ENCODE results near the gene S1PR4.
"Not testable (repeated sequence)": the region's sequence is repeated elsewhere in the genome, so short reads cannot be mapped to it uniquely, and the experiment has no call there.

S1PR4 gene

GRCh38 chr19:3179739-3180293 is 1.2 kb downstream of the S1PR4 start:
- DNase-seq (ENCODE audit: low read depth): no peak

GRCh38 chr19:3183721-3184641 is 5.4 kb downstream of the S1PR4 start:
- no peak for DNase-seq (ENCODE audit: low read depth)

- no peak for DNase-seq (ENCODE audit: low read depth)
Measured at GRCh38 chr19:3184847-3185460, 6.4 kb downstream of the S1PR4 start.

GRCh38 chr19:3185461-3186159 is 7.0 kb downstream of the S1PR4 start, which contains the start of gene NCLN:
Gene NCLN, plus strand, starts transcription at chr19:3185930. Its CDS starts 101 bp downstream, at chr19:3186031.
- peak; percentile 92 for DNase-seq (ENCODE audit: low read depth)

GRCh38 chr19:3186160-3186688 is 7.7 kb downstream of the S1PR4 start:
- DNase-seq (ENCODE audit: low read depth): no peak

- no peak for DNase-seq (ENCODE audit: low read depth)
Measured at GRCh38 chr19:3186891-3187661, 8.5 kb downstream of the S1PR4 start.

GRCh38 chr19:3187662-3188511 is 9.3 kb downstream of the S1PR4 start:
- no peak for DNase-seq (ENCODE audit: low read depth)

- no peak for DNase-seq (ENCODE audit: low read depth)
Measured at GRCh38 chr19:3188627-3189596, 10.3 kb downstream of the S1PR4 start.

GRCh38 chr19:3189702-3190469 is 11.3 kb downstream of the S1PR4 start:
- DNase-seq (ENCODE audit: low read depth): no peak

- DNase-seq (ENCODE audit: low read depth): no peak
Measured at GRCh38 chr19:3190470-3190770, 11.9 kb downstream of the S1PR4 start.

- no peak for DNase-seq (ENCODE audit: low read depth)
Measured at GRCh38 chr19:3190921-3191805, 12.6 kb downstream of the S1PR4 start.

- not testable (repeated sequence) for DNase-seq (ENCODE audit: low read depth)
Measured at GRCh38 chr19:3191806-3192104, 13.2 kb downstream of the S1PR4 start.

GRCh38 chr19:3192228-3192635 is 13.7 kb downstream of the S1PR4 start:
- DNase-seq (ENCODE audit: low read depth): no peak

GRCh38 chr19:3192684-3193083 is 14.1 kb downstream of the S1PR4 start:
- no peak for DNase-seq (ENCODE audit: low read depth)

GRCh38 chr19:3193256-3194105 is 14.9 kb downstream of the S1PR4 start:
- DNase-seq (ENCODE audit: low read depth): no peak

Measured in fibroblast of gingiva (primary cell).